H9 (cell line): ENCODE results near the gene SLC25A31. TPM values are rescaled to one million over a fixed set of nuclear protein-coding genes. Genes with fewer than 3 reads are reported as not detected.

Experiments
- DNase-seq: peaks from one replicate; pipeline ENCODE4 v3.0.0-alpha.2; 2017
- H2AFZ ChIP-seq: one replicate; pipeline ENCODE4 v1.6.1; 2013; ENCODE audit warnings: mild to moderate bottlenecking, low read length, control low read depth, moderate library complexity
- H2AK5ac ChIP-seq: 2 replicates; pipeline ENCODE4 v1.6.1; 2013; ENCODE audit warnings: low read length, control low read depth, mixed read lengths; ENCODE audit not compliant: insufficient read length
- H2BK120ac ChIP-seq: one replicate; pipeline ENCODE4 v1.6.1; 2013; ENCODE audit warnings: low read depth, mild to moderate bottlenecking, low read length, control low read depth, inconsistent platforms; ENCODE audit not compliant: poor library complexity, severe bottlenecking
- H2BK12ac ChIP-seq: 2 replicates; pipeline ENCODE4 v1.6.1; 2013; ENCODE audit warnings: low read length, control low read depth, mixed read lengths, low read depth; ENCODE audit not compliant: insufficient read length
- H2BK15ac ChIP-seq: 2 replicates; pipeline ENCODE4 v1.6.1; 2013; ENCODE audit warnings: low read depth, low read length, control low read depth
- H2BK20ac ChIP-seq: one replicate; pipeline ENCODE4 v1.6.1; 2013; ENCODE audit warnings: low read depth, mild to moderate bottlenecking, low read length, control low read depth, inconsistent platforms; ENCODE audit not compliant: poor library complexity, severe bottlenecking
- H2BK5ac ChIP-seq: 2 replicates; pipeline ENCODE4 v1.6.1; 2013; ENCODE audit warnings: low read length, control low read depth, mixed read lengths; ENCODE audit not compliant: insufficient read length
- H3K14ac ChIP-seq: 2 replicates; pipeline ENCODE4 v1.6.1; 2013; ENCODE audit warnings: low read length, control low read depth; ENCODE audit not compliant: insufficient read depth
- H3K18ac ChIP-seq: 2 replicates; pipeline ENCODE4 v1.6.1; 2013; ENCODE audit warnings: low read depth, mild to moderate bottlenecking, mixed read lengths, low read length, control low read depth; ENCODE audit not compliant: insufficient read length
- H3K23ac ChIP-seq: 2 replicates; pipeline ENCODE4 v1.6.1; 2013; ENCODE audit warnings: low read length, control low read depth, mixed read lengths, low read depth; ENCODE audit not compliant: insufficient read length
- H3K23me2 ChIP-seq: 2 replicates; pipeline ENCODE4 v1.6.1; 2013; ENCODE audit warnings: low read depth, mild to moderate bottlenecking, mixed read lengths, low read length, control low read depth; ENCODE audit not compliant: insufficient read length, poor library complexity, severe bottlenecking
- H3K27ac ChIP-seq: 2 replicates; pipeline ENCODE4 v1.5.1; 2013; ENCODE audit warnings: low read length, control low read depth, mixed read lengths, low read depth; ENCODE audit not compliant: insufficient read length
- H3K27me3 ChIP-seq: 2 replicates; pipeline ENCODE4 v1.6.1; 2013; ENCODE audit warnings: low read length, control low read depth, inconsistent platforms; ENCODE audit not compliant: insufficient read depth
- H3K4ac ChIP-seq: 2 replicates; pipeline ENCODE4 v1.6.1; 2013; ENCODE audit warnings: low read depth, mild to moderate bottlenecking, control low read depth, inconsistent platforms, low read length, moderate library complexity
- H3K4me1 ChIP-seq: 2 replicates; pipeline ENCODE4 v1.6.1; 2013; ENCODE audit warnings: low read length, control low read depth, inconsistent platforms; ENCODE audit not compliant: insufficient read depth
- H3K4me2 ChIP-seq: 2 replicates; pipeline ENCODE4 v1.6.1; 2013; ENCODE audit warnings: low read length, control low read depth, mixed read lengths; ENCODE audit not compliant: insufficient read length, insufficient read depth
- H3K56ac ChIP-seq: 2 replicates; pipeline ENCODE4 v1.6.1; 2013; ENCODE audit warnings: low read depth, mild to moderate bottlenecking, mixed read lengths, low read length, control low read depth; ENCODE audit not compliant: insufficient read length
- H3K79me1 ChIP-seq: 2 replicates; pipeline ENCODE4 v1.6.1; 2013; ENCODE audit warnings: low read depth, mild to moderate bottlenecking, moderate library complexity, low read length, control low read depth, inconsistent platforms; ENCODE audit not compliant: insufficient read depth, poor library complexity, severe bottlenecking
- H3K79me2 ChIP-seq: 2 replicates; pipeline ENCODE4 v1.6.1; 2013; ENCODE audit warnings: low read length, control low read depth, inconsistent platforms; ENCODE audit not compliant: insufficient read depth
- H3K9ac ChIP-seq: 2 replicates; pipeline ENCODE4 v1.6.1; 2013; ENCODE audit warnings: low read length, control low read depth, mixed read lengths; ENCODE audit not compliant: insufficient read length; ENCODE audit errors: extremely low read depth
- H3K9me3 ChIP-seq: one replicate; pipeline ENCODE4 v1.6.1; 2013; ENCODE audit warnings: low read depth, low read length, inconsistent platforms; ENCODE audit not compliant: control insufficient read depth
- H3T11ph ChIP-seq: one replicate; pipeline ENCODE4 v1.6.1; 2013; ENCODE audit warnings: mild to moderate bottlenecking, low read length, control low read depth, inconsistent platforms
- H4K20me1 ChIP-seq: one replicate; pipeline ENCODE4 v1.6.1; 2013; ENCODE audit not compliant: control insufficient read depth, insufficient read length, insufficient read depth
- H4K5ac ChIP-seq: 2 replicates; pipeline ENCODE4 v1.6.1; 2013; ENCODE audit warnings: low read depth, mild to moderate bottlenecking, mixed read lengths, low read length, control low read depth; ENCODE audit not compliant: insufficient read length
- H4K8ac ChIP-seq: replicated peaks from 2 replicates; pipeline ENCODE4 v1.6.1; 2013; ENCODE audit warnings: low read length, control low read depth, mixed read lengths, low read depth; ENCODE audit not compliant: insufficient read length
- H4K91ac ChIP-seq: 2 replicates; pipeline ENCODE4 v1.6.1; 2013; ENCODE audit warnings: low read depth, mild to moderate bottlenecking, moderate library complexity, mixed read lengths, low read length, control low read depth; ENCODE audit not compliant: insufficient read length
- H3K27ac Mint-ChIP-seq, 3 experiments: 2 replicates in 2 of 3; 3 replicates in 1 of 3; pipeline ENCODE4 v1.8.0; 2020 to 2021; ENCODE audit warnings: mixed read lengths in 3 of 3, mild to moderate bottlenecking in 1 of 3, moderate library complexity in 1 of 3
- H3K27me3 Mint-ChIP-seq: 2 replicates; pipeline ENCODE4 v1.8.0; 2021; ENCODE audit warnings: low read depth, mild to moderate bottlenecking, moderate library complexity, mixed read lengths
- H3K36me3 Mint-ChIP-seq, 3 experiments: 2 replicates in 2 of 3; 3 replicates in 1 of 3; pipeline ENCODE4 v1.8.0; 2020 to 2021; ENCODE audit warnings: low read depth in 3 of 3, mixed read lengths in 3 of 3; ENCODE audit not compliant: insufficient read depth in 1 of 3
- H3K4me1 Mint-ChIP-seq, 2 experiments: 2 replicates each; pipeline ENCODE4 v1.8.0; 2020; ENCODE audit warnings: mixed read lengths in 2 of 2
- H3K4me3 Mint-ChIP-seq, 2 experiments: 2 replicates in 1 of 2; 3 replicates in 1 of 2; pipeline ENCODE4 v1.8.0; 2020 to 2021; ENCODE audit warnings: mild to moderate bottlenecking in 2 of 2, mixed read lengths in 2 of 2, moderate library complexity in 1 of 2
- H3K9me3 Mint-ChIP-seq, 2 experiments: 2 replicates in 1 of 2; 3 replicates in 1 of 2; pipeline ENCODE4 v1.8.0; 2020; ENCODE audit warnings: mild to moderate bottlenecking in 2 of 2, mixed read lengths in 2 of 2, moderate library complexity in 1 of 2
- CTCF ChIP-seq: fragments of 200-600 bp; sonication (generic); conservative IDR thresholded peaks from 3 replicates; pipeline ENCODE4 v1.8.0; 2021; ENCODE audit warnings: antibody characterized with exemption, mild to moderate bottlenecking
- total RNA-seq: library from RNA; stranded (reverse); gene quantifications from 2 replicates; pipeline ENCODE4 v1.2.1, GENCODE V29; 2021

SLC25A31 gene
- total RNA-seq, 1 experiment from 2014 or later: not detected

- H3K4me2 ChIP-seq: no peak overlapping the region
- Mint-ChIP-seq H3K9me3 (no peaks in the 10 kb centered on the region), H3K27ac (no peak overlapping the region)
Measured at GRCh38 chr4:127685292-127685691, 44.9 kb upstream of the SLC25A31 start.

More at GRCh38 chr4:127685292-127685691, 44.9 kb upstream of the SLC25A31 start:
- no peaks in the 10 kb centered on the region for H4K20me1 ChIP-seq
- H3K4me3 Mint-ChIP-seq: no peak overlapping the region
- no peak overlapping the region for H2BK12ac ChIP-seq
- no peaks in the 10 kb centered on the region for H3K79me2 ChIP-seq
- no peak overlapping the region for H2BK5ac ChIP-seq
- no peak for DNase-seq
- H3K4ac ChIP-seq: no peak overlapping the region
- H3T11ph ChIP-seq: no peak overlapping the region
- H2AK5ac ChIP-seq: no peak overlapping the region
- H2BK20ac ChIP-seq: no peak overlapping the region
- no peak for TF ChIP-seq CTCF
- no peaks in the 10 kb centered on the region for H3K4me1 Mint-ChIP-seq
- H3K18ac ChIP-seq: no peak overlapping the region
- H2BK15ac ChIP-seq: no peak overlapping the region
- H3K79me1 ChIP-seq: no peaks in the 10 kb centered on the region
- peaks cover 0 to 7% (median 0%) of the 10 kb centered on the region in 3 experiments; a peak in 3 of 7 replicates for H3K36me3 Mint-ChIP-seq
- H3K27me3 Mint-ChIP-seq: no peaks in the 10 kb centered on the region
- no peak overlapping the region for H3K9ac ChIP-seq
- H3K23ac ChIP-seq: no peak overlapping the region
- no peak overlapping the region for H2AFZ ChIP-seq
- H4K5ac ChIP-seq: no peak overlapping the region
- H2BK120ac ChIP-seq: no peak overlapping the region
- no peak overlapping the region for H4K8ac ChIP-seq
- no peak overlapping the region for H3K27ac ChIP-seq
- no peak overlapping the region for H3K14ac ChIP-seq
- no peaks in the 10 kb centered on the region for H3K23me2 ChIP-seq
- H3K27me3 ChIP-seq: no peaks in the 10 kb centered on the region
- no peaks in the 10 kb centered on the region for H3K4me1 ChIP-seq
- no peaks in the 10 kb centered on the region for H3K9me3 ChIP-seq
- H3K56ac ChIP-seq: no peak overlapping the region
- H4K91ac ChIP-seq: no peak overlapping the region
